ENCODE measurements around the gene PSD4.

Gene PSD4

GRCh38 chr2:113157897-113158753 lies 15.6 kb upstream of the PSD4 start:
- TF ChIP-seq, protein P1, sequence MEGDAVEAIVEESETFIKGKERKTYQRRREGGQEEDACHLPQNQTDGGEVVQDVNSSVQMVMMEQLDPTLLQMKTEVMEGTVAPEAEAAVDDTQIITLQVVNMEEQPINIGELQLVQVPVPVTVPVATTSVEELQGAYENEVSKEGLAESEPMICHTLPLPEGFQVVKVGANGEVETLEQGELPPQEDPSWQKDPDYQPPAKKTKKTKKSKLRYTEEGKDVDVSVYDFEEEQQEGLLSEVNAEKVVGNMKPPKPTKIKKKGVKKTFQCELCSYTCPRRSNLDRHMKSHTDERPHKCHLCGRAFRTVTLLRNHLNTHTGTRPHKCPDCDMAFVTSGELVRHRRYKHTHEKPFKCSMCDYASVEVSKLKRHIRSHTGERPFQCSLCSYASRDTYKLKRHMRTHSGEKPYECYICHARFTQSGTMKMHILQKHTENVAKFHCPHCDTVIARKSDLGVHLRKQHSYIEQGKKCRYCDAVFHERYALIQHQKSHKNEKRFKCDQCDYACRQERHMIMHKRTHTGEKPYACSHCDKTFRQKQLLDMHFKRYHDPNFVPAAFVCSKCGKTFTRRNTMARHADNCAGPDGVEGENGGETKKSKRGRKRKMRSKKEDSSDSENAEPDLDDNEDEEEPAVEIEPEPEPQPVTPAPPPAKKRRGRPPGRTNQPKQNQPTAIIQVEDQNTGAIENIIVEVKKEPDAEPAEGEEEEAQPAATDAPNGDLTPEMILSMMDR (IDR thresholded peaks at IDR 0.05; ENCODE audit: low read depth, low read length) = no peak
- H3K4me3 ChIP-seq (replicated peaks in 1 of 2; ENCODE audit: low read depth in 2 of 2, low read length in 2 of 2) = peak overlapping the region; percentile 37 to 39

DNA sequence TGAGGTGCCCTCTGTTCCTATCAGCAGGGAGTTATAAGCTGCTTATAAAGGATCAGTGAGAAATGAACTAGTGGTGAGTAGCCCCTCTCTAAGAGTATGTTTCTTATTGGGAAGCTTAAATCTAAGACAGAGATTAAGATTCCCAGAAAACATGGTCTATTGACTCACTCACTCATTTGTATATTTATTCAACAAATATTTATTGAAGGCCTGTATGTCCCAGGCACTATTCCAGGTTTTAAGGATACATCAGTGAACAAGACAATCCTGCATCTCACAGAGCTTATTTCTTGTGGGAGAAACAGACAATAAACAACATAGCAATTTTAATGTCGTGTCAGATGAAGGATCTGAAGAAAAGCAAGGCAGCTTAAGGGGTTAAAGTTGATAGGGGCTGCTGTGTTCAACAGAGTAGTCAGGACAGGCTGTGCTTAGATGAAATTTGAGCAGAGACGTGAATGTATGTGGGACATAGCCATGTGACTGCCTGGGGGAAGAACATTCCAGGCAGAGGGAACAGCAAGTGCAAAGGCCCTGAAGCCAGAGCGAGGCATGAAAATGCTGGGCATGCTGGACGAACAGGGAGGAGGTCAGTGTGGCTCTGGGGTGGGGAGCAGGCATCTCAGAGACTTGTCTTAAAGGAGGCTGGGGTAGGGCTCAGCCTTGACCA lies 14.8 kb upstream of the PSD4 start:
- TF ChIP-seq, protein P1 (IDR thresholded peaks at IDR 0.05; ENCODE audit: low read depth, low read length) = no peak
- no peak overlapping the region for H3K4me3 ChIP-seq (replicated peaks in 1 of 2; ENCODE audit: low read depth in 2 of 2, low read length in 2 of 2)
- DNase-seq (ENCODE audit: low read depth in 2 of 2) = peak in 1 of 2 donors; percentile 38

More at GRCh38 chr2:113157897-113158753, 15.6 kb upstream of the PSD4 start:
- peak in 1 of 2 donors; percentile 76 for DNase-seq (ENCODE audit: low read depth in 2 of 2)

DNA sequence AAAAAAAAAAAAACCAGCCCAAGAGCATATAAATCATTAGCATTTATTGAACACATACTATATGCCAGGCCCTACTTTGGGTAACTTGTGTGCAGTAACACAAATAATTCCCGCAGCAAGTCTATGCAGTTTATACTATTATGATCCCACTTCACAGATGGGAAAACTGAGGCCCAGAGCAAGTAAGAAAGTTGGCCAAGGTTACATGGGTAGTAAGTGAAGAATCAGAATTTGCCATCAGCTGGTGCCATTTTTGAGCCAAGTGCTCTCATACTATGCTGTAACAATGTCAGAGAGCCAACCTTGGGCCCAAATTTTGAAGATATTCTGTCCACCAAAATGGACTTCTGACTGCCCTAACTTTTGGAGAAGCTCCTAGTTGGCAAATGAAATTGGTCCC lies 13.5 kb upstream of the PSD4 start:
- H3K4me3 ChIP-seq (replicated peaks in 1 of 2; ENCODE audit: low read depth in 2 of 2, low read length in 2 of 2) = no peak overlapping the region
- no peak for DNase-seq (ENCODE audit: low read depth in 2 of 2)
- TF ChIP-seq, protein P1 (IDR thresholded peaks at IDR 0.05; ENCODE audit: low read depth, low read length) = no peak

GRCh38 chr2:113160962-113161361 lies 12.8 kb upstream of the PSD4 start:
- DNase-seq (ENCODE audit: low read depth in 2 of 2) = no peak

DNA sequence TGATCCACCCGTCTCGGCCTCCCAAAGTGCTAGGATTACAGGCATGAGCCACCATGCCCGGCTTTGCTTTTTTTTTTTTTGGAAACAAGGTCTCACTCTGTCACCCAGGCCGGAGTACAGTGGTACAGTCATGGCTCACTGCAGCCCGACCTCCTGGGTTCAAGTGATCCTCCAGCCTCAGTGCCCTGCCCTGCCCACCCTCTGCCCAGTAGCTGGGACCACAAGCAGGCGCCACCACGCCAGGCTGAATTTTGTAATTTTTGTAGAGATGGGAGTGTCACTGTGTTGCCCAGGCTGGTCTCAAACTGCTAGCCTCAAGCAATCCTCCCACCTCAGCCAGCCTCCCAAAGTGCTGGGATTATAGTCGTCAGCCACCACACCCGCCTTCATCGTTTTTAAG lies 11.6 kb upstream of the PSD4 start:
- H3K4me3 ChIP-seq (replicated peaks in 1 of 2; ENCODE audit: low read depth in 2 of 2, low read length in 2 of 2) = no peak overlapping the region
- DNase-seq (ENCODE audit: low read depth in 2 of 2) = no peak
- TF ChIP-seq, protein P1 (IDR thresholded peaks at IDR 0.05; ENCODE audit: low read depth, low read length) = no peak

More at GRCh38 chr2:113160962-113161361, 12.8 kb upstream of the PSD4 start:
- no peak overlapping the region for H3K4me3 ChIP-seq (replicated peaks in 1 of 2; ENCODE audit: low read depth in 2 of 2, low read length in 2 of 2)
- TF ChIP-seq, protein P1 (IDR thresholded peaks at IDR 0.05; ENCODE audit: low read depth, low read length) = no peak

DNA sequence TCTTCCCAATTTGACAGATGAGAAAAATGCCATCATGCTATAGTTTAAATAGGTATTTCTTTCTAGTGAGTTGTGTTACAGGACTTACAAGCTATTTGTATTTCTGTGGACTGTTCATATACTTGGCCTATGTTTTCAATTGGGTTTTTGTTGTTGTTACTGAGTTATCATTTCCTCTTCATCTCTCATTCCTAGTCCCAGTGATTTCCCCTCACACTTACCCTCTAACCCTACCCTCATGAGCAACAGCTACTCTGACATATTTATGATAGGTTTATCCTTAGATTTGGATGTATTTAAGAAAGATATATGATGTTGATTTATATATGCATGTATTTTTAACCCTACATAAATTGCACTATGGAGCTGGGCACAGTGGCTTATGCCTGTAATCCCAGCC lies 10.9 kb upstream of the PSD4 start:
- no peak for DNase-seq (ENCODE audit: low read depth in 2 of 2)
- TF ChIP-seq, protein P1 (IDR thresholded peaks at IDR 0.05; ENCODE audit: low read depth, low read length) = no peak
- H3K4me3 ChIP-seq (replicated peaks in 1 of 2; ENCODE audit: low read depth in 2 of 2, low read length in 2 of 2) = no peak overlapping the region

Measured in cardiac fibroblast (primary cell).